GM06990 (cell line): ENCODE data around the gene RAPGEF1.

Experiments
- DNase-seq: peaks from one replicate; pipeline ENCODE4 v3.0.0-alpha.2; 2011; ENCODE audit not compliant: insufficient read length; ENCODE audit errors: extremely low read depth
- H3K27me3 ChIP-seq: replicated peaks from 2 replicates; pipeline ENCODE4 v1.6.0; 2011; ENCODE audit warnings: low read length; ENCODE audit not compliant: control insufficient read depth, insufficient read depth
- H3K36me3 ChIP-seq: 2 replicates; pipeline ENCODE4 v1.5.1; 2011; ENCODE audit warnings: low read length; ENCODE audit not compliant: control insufficient read depth, insufficient read depth
- H3K4me3 ChIP-seq: replicated peaks from 2 replicates; pipeline ENCODE4 v1.5.1; 2011; ENCODE audit warnings: low read depth, mild to moderate bottlenecking, control low read depth, low read length
- CTCF ChIP-seq: IDR thresholded peaks from 2 replicates; pipeline ENCODE4 v1.5.1; 2011; ENCODE audit warnings: low read length, control low read depth, mild to moderate bottlenecking, inconsistent platforms; ENCODE audit not compliant: insufficient read depth, poor library complexity, severe bottlenecking

RAPGEF1 gene

GRCh38 chr9:131732061-131732526, 7.8 kb downstream of the RAPGEF1 start:
- no peak for DNase-seq
- Histone ChIP-seq H3K4me3 (peak overlapping the region; percentile 42), H3K27me3 (no peaks in the 10 kb centered on the region), H3K36me3 (no peaks in the 10 kb centered on the region; the same call in none of the 2 replicates)
- no peak for TF ChIP-seq CTCF

- TF ChIP-seq CTCF: no peak
- H3K4me3 ChIP-seq: peak overlapping the region; percentile 42
- DNase-seq: no peak
- no peaks in the 10 kb centered on the region; the same call in none of the 2 replicates for H3K36me3 ChIP-seq
- no peaks in the 10 kb centered on the region for H3K27me3 ChIP-seq
Observed at GRCh38 chr9:131731644-131732043, 8.2 kb downstream of the RAPGEF1 start.

- Histone ChIP-seq H3K36me3 (no peaks in the 10 kb centered on the region; the same call in none of the 2 replicates), H3K27me3 (no peaks in the 10 kb centered on the region), H3K4me3 (peak overlapping the region; percentile 42)
- DNase-seq: no peak
- no peak for TF ChIP-seq CTCF
Observed at GRCh38 chr9:131731237-131731636, 8.6 kb downstream of the RAPGEF1 start.

GRCh38 chr9:131728961-131729360, 10.9 kb downstream of the RAPGEF1 start:
- DNase-seq: peak; percentile 62
- Histone ChIP-seq H3K27me3 (no peaks in the 10 kb centered on the region), H3K4me3 (peak overlapping the region; percentile 50), H3K36me3 (no peaks in the 10 kb centered on the region)
- TF ChIP-seq CTCF: no peak

GRCh38 chr9:131728546-131728910, 11.3 kb downstream of the RAPGEF1 start:
- DNase-seq: no peak
- Histone ChIP-seq H3K4me3 (peak overlapping the region; percentile 50), H3K27me3 (no peaks in the 10 kb centered on the region), H3K36me3 (no peaks in the 10 kb centered on the region)
- no peak for TF ChIP-seq CTCF

- peak; percentile 68 for DNase-seq
- Histone ChIP-seq H3K27me3 (no peaks in the 10 kb centered on the region), H3K4me3 (peak overlapping the region; percentile 50), H3K36me3 (no peaks in the 10 kb centered on the region)
- no peak for TF ChIP-seq CTCF
Observed at GRCh38 chr9:131727795-131728545, 11.9 kb downstream of the RAPGEF1 start.
